ENCODE measurements around the gene LGALSL. TPM values are rescaled to one million over a fixed set of nuclear protein-coding genes. Genes with fewer than 3 reads are reported as not detected.
A peak's percentile ranks its signal among the peaks of the same experiment; 100 is the strongest.

Gene LGALSL
- total RNA-seq, 2 donors from 2014 or later: 12.8 to 36.7 TPM

GRCh38 chr2:64455545-64455944, 1.6 kb downstream of the LGALSL start:
- intact Hi-C loops (cut with DNase I): no loop called here
- WGBS: 70% methylated on average over 2 of the region's 2 CpGs
- TF ChIP-seq POLR2AphosphoS5 (IDR thresholded peaks at IDR 0.05): no peak
- TF ChIP-seq CTCF (IDR thresholded peaks at IDR 0.05): no peak

DNA sequence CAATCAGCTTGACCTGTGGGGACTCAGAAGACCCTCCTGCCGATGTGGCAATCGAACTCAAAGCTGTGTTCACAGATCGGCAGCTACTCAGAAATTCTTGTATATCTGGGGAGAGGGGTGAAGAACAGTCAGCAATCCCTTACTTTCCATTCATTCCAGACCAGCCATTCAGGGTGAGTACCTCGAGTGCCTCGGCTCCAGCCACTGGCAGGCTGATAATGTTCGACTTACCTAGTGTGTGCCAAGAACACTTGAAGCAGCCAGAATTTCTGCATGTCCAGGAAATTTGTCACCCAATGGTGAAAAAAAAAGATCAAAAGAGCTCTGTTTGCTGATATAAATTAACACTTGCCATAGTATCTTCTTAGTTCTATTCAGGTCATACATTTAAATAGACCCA, 2.3 kb downstream of the LGALSL start:
- no peak overlapping the region for H3K27ac ChIP-seq
- no peaks in the 10 kb centered on the region for H3K27me3 ChIP-seq (replicated peaks; ENCODE audit: insufficient read depth)
- TF ChIP-seq CTCF (IDR thresholded peaks at IDR 0.05) (no peak), POLR2A (IDR thresholded peaks at IDR 0.05) (no peak), POLR2AphosphoS5 (IDR thresholded peaks at IDR 0.05) (no peak)
- H3K4me1 ChIP-seq (replicated peaks): no peaks in the 10 kb centered on the region
- no peak overlapping the region for H3K4me3 ChIP-seq
- 83% methylated on average over 6 of the region's 6 CpGs for WGBS
- intact Hi-C loops (cut with DNase I): no loop called here
- peaks cover 0 to 7% of the 10 kb centered on the region in 2 donors for H3K36me3 ChIP-seq
- H3K9me3 ChIP-seq: no peaks in the 10 kb centered on the region
- no peak for DNase-seq (ENCODE audit: low spot score)

More at GRCh38 chr2:64455545-64455944, 1.6 kb downstream of the LGALSL start:
- H3K27ac ChIP-seq: peak overlapping the region in 1 of 2 donors; percentile 97
- peak overlapping the region; percentile 88 to 91 for H3K4me3 ChIP-seq
- no peaks in the 10 kb centered on the region for H3K9me3 ChIP-seq
- peaks cover 0 to 7% of the 10 kb centered on the region in 2 donors for H3K36me3 ChIP-seq
- H3K4me1 ChIP-seq (replicated peaks): no peaks in the 10 kb centered on the region
- H3K27me3 ChIP-seq (replicated peaks; ENCODE audit: insufficient read depth): no peaks in the 10 kb centered on the region
- DNase-seq (ENCODE audit: low spot score): peak; percentile 10

GRCh38 chr2:64457524-64457923, 3.6 kb downstream of the LGALSL start:
- TF ChIP-seq POLR2AphosphoS5 (IDR thresholded peaks at IDR 0.05) (no peak), CTCF (IDR thresholded peaks at IDR 0.05) (no peak), POLR2A (IDR thresholded peaks at IDR 0.05) (no peak)
- H3K4me1 ChIP-seq (replicated peaks): no peaks in the 10 kb centered on the region
- no peak overlapping the region for H3K4me3 ChIP-seq
- no peaks in the 10 kb centered on the region for H3K27me3 ChIP-seq (replicated peaks; ENCODE audit: insufficient read depth)
- intact Hi-C loops (cut with DNase I): no loop called here
- no peak overlapping the region for H3K27ac ChIP-seq
- no peak for DNase-seq (ENCODE audit: low spot score)
- peaks cover 0 to 7% of the 10 kb centered on the region in 2 donors for H3K36me3 ChIP-seq
- no peaks in the 10 kb centered on the region for H3K9me3 ChIP-seq

DNA sequence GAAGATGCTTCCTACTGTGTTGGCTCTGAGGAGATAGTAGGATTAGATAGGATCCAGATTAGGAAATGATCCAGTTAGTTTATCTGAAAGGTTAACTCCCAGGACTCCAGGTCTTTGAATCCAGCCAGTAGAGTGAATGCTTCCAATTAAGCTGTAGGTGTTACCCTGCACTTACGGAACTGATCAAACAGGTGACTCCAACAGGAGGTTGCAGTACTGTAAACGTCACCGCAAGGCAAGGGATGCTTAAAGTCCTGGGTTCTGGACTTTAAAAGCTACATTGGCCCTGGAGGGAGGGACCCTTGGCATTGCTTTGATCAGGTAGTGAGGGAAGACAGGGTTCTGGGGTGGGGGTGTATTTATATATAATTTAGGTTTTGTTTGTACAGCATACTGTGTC, 5.6 kb downstream of the LGALSL start:
- TF ChIP-seq CTCF (IDR thresholded peaks at IDR 0.05) (no peak), POLR2A (IDR thresholded peaks at IDR 0.05) (no peak), POLR2AphosphoS5 (IDR thresholded peaks at IDR 0.05) (no peak)
- intact Hi-C loops (cut with DNase I): no loop called here
- WGBS: 90% methylated on average over 3 of the region's 3 CpGs

GRCh38 chr2:64460330-64460729, 6.4 kb downstream of the LGALSL start:
- intact Hi-C loops (cut with DNase I): no loop called here
- DNase-seq (ENCODE audit: low spot score): no peak
- Histone ChIP-seq H3K27ac (no peak overlapping the region), H3K36me3 (peaks cover 0 to 7% of the 10 kb centered on the region in 2 donors), H3K4me1 (replicated peaks) (no peaks in the 10 kb centered on the region), H3K27me3 (replicated peaks; ENCODE audit: insufficient read depth) (no peaks in the 10 kb centered on the region), H3K4me3 (no peak overlapping the region), H3K9me3 (no peaks in the 10 kb centered on the region)
- 82% methylated on average over 3 of the region's 3 CpGs for WGBS
- TF ChIP-seq POLR2A (IDR thresholded peaks at IDR 0.05): no peak
- TF ChIP-seq CTCF (IDR thresholded peaks at IDR 0.05): no peak
- no peak for TF ChIP-seq POLR2AphosphoS5 (IDR thresholded peaks at IDR 0.05)

More for the DNA sequence above, 5.6 kb downstream of the LGALSL start:
- H3K27me3 ChIP-seq (replicated peaks; ENCODE audit: insufficient read depth): no peaks in the 10 kb centered on the region
- H3K36me3 ChIP-seq: peaks cover 0 to 7% of the 10 kb centered on the region in 2 donors
- DNase-seq (ENCODE audit: low spot score): no peak
- H3K9me3 ChIP-seq: no peaks in the 10 kb centered on the region
- no peak overlapping the region for H3K27ac ChIP-seq
- H3K4me3 ChIP-seq: no peak overlapping the region
- H3K4me1 ChIP-seq (replicated peaks): no peaks in the 10 kb centered on the region
